Measurements from ENCODE around the gene E2F1. TPM values are rescaled to one million over a fixed set of nuclear protein-coding genes. Genes with fewer than 3 reads are reported as not detected.
A peak's percentile ranks its signal among the peaks of the same experiment; 100 is the strongest.

The E2F1 gene
- total RNA-seq, 1 experiment from 2014 or later, result 44.2 TPM

GRCh38 chr20:33662172-33662571 is 24.0 kb downstream of the E2F1 start, which contains the start of gene C20orf144:
Gene C20orf144, plus strand, starts transcription at chr20:33662327. Its CDS starts 19 bp downstream, at chr20:33662346.
- peak within 1 kb of the TSS; percentile 69 for H3K4me3 Mint-ChIP-seq
- ATAC-seq (no peak), DNase-seq (ENCODE audit: low spot score) (no peak)
- H3K36me3 Mint-ChIP-seq, result peaks cover 5% of the 10 kb centered on the region
- ChIA-PET CTCF (interaction anchor here (7.9 kb wide), 1 partner anchor 9 kb away, joined by 134 read pairs; no protein-coding TSS in a partner anchor), POLR2A (interaction anchor here (1.4 kb wide), 1 partner anchor 70 kb away, joined by 4 read pairs; the partner anchor contains the start of gene ZNF341)
- no peaks in the 10 kb centered on the region for H3K9me3 Mint-ChIP-seq
- H3K4me1 Mint-ChIP-seq, result peaks cover 28% of the 10 kb centered on the region
- H3K27ac Mint-ChIP-seq, result no peak within 1 kb of the TSS
- H3K27me3 Mint-ChIP-seq (ENCODE audit: low read depth), result peaks cover 16% of the 10 kb centered on the region
- TF ChIP-seq, protein P1, sequence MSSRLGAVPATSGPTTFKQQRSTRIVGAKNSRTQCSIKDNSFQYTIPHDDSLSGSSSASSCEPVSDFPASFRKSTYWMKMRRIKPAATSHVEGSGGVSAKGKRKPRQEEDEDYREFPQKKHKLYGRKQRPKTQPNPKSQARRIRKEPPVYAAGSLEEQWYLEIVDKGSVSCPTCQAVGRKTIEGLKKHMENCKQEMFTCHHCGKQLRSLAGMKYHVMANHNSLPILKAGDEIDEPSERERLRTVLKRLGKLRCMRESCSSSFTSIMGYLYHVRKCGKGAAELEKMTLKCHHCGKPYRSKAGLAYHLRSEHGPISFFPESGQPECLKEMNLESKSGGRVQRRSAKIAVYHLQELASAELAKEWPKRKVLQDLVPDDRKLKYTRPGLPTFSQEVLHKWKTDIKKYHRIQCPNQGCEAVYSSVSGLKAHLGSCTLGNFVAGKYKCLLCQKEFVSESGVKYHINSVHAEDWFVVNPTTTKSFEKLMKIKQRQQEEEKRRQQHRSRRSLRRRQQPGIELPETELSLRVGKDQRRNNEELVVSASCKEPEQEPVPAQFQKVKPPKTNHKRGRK (CRISPR knock-in tag; IDR thresholded peaks at IDR 0.05; ENCODE audit: borderline replicate concordance), result no peak
- no peak for TF ChIP-seq TEAD4 (CRISPR knock-in tag; IDR thresholded peaks at IDR 0.05)
- TF ChIP-seq USF1 (CRISPR knock-in tag; IDR thresholded peaks at IDR 0.05), result no peak
- no peak for TF ChIP-seq ZNF232 (CRISPR knock-in tag; IDR thresholded peaks at IDR 0.05)
- TF ChIP-seq, protein P2, sequence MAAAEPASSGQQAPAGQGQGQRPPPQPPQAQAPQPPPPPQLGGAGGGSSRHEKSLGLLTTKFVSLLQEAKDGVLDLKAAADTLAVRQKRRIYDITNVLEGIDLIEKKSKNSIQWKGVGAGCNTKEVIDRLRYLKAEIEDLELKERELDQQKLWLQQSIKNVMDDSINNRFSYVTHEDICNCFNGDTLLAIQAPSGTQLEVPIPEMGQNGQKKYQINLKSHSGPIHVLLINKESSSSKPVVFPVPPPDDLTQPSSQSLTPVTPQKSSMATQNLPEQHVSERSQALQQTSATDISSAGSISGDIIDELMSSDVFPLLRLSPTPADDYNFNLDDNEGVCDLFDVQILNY (CRISPR knock-in tag; IDR thresholded peaks at IDR 0.05), result no peak
- no peak for TF ChIP-seq ZMAT4 (CRISPR knock-in tag; IDR thresholded peaks at IDR 0.05)
- TF ChIP-seq, protein P3, sequence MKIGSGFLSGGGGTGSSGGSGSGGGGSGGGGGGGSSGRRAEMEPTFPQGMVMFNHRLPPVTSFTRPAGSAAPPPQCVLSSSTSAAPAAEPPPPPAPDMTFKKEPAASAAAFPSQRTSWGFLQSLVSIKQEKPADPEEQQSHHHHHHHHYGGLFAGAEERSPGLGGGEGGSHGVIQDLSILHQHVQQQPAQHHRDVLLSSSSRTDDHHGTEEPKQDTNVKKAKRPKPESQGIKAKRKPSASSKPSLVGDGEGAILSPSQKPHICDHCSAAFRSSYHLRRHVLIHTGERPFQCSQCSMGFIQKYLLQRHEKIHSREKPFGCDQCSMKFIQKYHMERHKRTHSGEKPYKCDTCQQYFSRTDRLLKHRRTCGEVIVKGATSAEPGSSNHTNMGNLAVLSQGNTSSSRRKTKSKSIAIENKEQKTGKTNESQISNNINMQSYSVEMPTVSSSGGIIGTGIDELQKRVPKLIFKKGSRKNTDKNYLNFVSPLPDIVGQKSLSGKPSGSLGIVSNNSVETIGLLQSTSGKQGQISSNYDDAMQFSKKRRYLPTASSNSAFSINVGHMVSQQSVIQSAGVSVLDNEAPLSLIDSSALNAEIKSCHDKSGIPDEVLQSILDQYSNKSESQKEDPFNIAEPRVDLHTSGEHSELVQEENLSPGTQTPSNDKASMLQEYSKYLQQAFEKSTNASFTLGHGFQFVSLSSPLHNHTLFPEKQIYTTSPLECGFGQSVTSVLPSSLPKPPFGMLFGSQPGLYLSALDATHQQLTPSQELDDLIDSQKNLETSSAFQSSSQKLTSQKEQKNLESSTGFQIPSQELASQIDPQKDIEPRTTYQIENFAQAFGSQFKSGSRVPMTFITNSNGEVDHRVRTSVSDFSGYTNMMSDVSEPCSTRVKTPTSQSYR (CRISPR knock-in tag; IDR thresholded peaks at IDR 0.05), result no peak
- TF ChIP-seq NR3C1 (CRISPR knock-in tag; conservative IDR thresholded peaks at IDR 0.05; ENCODE audit: low read depth), result no peak
- no peak for TF ChIP-seq TCF7 (CRISPR knock-in tag; IDR thresholded peaks at IDR 0.05; ENCODE audit: low read depth)
- no peak for TF ChIP-seq KAT7 (CRISPR knock-in tag; IDR thresholded peaks at IDR 0.05; ENCODE audit: borderline replicate concordance)
- no peak for TF ChIP-seq ZNF396 (CRISPR knock-in tag; IDR thresholded peaks at IDR 0.05; ENCODE audit: borderline replicate concordance)

DNA sequence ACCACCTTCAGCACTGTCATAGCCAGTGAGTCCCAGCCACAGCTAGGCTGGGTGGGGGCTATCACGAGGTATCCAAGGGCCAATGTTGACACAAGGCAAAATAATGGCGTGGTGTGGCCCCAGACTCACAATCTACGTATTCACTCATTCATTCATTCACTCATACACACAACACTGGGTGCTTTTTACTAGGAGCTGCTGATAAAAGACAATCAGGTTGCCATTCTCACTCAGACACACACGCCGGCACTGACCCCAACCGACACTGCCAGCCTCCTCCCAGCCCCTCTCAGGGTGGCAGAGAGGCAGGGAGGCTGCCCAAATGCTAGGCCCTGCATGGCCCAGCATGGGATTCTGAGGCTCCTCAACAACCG is 25.5 kb downstream of the E2F1 start:
- 0 out of 2 replicates have a peak overlapping the region, but pooled peaks have one; percentile 23 for H3K27ac Mint-ChIP-seq
- H3K4me1 Mint-ChIP-seq, result peaks cover 20% of the 10 kb centered on the region
- no peak overlapping the region for H3K4me3 Mint-ChIP-seq
- H3K9me3 Mint-ChIP-seq, result no peaks in the 10 kb centered on the region
- no peak for DNase-seq (ENCODE audit: low spot score)
- H3K36me3 Mint-ChIP-seq, result peaks cover 6% of the 10 kb centered on the region
- ChIA-PET CTCF (no interaction called here), POLR2A (no interaction called here)
- no peak for ATAC-seq
- peaks cover 16% of the 10 kb centered on the region for H3K27me3 Mint-ChIP-seq (ENCODE audit: low read depth)
- TF ChIP-seq HMGA2 (CRISPR knock-in tag; IDR thresholded peaks at IDR 0.05) (no peak), PRRX2 (CRISPR knock-in tag; IDR thresholded peaks at IDR 0.05) (no peak), ZNF263 (CRISPR knock-in tag; IDR thresholded peaks at IDR 0.05; ENCODE audit: low read depth) (no peak), MYBL2 (CRISPR knock-in tag; IDR thresholded peaks at IDR 0.05) (no peak), OVOL2 (CRISPR knock-in tag; IDR thresholded peaks at IDR 0.05; ENCODE audit: borderline replicate concordance) (no peak), PREB (CRISPR knock-in tag; IDR thresholded peaks at IDR 0.05; ENCODE audit: borderline replicate concordance) (no peak)
- TF ChIP-seq, protein P4, sequence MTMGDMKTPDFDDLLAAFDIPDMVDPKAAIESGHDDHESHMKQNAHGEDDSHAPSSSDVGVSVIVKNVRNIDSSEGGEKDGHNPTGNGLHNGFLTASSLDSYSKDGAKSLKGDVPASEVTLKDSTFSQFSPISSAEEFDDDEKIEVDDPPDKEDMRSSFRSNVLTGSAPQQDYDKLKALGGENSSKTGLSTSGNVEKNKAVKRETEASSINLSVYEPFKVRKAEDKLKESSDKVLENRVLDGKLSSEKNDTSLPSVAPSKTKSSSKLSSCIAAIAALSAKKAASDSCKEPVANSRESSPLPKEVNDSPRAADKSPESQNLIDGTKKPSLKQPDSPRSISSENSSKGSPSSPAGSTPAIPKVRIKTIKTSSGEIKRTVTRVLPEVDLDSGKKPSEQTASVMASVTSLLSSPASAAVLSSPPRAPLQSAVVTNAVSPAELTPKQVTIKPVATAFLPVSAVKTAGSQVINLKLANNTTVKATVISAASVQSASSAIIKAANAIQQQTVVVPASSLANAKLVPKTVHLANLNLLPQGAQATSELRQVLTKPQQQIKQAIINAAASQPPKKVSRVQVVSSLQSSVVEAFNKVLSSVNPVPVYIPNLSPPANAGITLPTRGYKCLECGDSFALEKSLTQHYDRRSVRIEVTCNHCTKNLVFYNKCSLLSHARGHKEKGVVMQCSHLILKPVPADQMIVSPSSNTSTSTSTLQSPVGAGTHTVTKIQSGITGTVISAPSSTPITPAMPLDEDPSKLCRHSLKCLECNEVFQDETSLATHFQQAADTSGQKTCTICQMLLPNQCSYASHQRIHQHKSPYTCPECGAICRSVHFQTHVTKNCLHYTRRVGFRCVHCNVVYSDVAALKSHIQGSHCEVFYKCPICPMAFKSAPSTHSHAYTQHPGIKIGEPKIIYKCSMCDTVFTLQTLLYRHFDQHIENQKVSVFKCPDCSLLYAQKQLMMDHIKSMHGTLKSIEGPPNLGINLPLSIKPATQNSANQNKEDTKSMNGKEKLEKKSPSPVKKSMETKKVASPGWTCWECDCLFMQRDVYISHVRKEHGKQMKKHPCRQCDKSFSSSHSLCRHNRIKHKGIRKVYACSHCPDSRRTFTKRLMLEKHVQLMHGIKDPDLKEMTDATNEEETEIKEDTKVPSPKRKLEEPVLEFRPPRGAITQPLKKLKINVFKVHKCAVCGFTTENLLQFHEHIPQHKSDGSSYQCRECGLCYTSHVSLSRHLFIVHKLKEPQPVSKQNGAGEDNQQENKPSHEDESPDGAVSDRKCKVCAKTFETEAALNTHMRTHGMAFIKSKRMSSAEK (CRISPR knock-in tag; IDR thresholded peaks at IDR 0.05; ENCODE audit: borderline replicate concordance), result no peak
- TF ChIP-seq, protein P5, sequence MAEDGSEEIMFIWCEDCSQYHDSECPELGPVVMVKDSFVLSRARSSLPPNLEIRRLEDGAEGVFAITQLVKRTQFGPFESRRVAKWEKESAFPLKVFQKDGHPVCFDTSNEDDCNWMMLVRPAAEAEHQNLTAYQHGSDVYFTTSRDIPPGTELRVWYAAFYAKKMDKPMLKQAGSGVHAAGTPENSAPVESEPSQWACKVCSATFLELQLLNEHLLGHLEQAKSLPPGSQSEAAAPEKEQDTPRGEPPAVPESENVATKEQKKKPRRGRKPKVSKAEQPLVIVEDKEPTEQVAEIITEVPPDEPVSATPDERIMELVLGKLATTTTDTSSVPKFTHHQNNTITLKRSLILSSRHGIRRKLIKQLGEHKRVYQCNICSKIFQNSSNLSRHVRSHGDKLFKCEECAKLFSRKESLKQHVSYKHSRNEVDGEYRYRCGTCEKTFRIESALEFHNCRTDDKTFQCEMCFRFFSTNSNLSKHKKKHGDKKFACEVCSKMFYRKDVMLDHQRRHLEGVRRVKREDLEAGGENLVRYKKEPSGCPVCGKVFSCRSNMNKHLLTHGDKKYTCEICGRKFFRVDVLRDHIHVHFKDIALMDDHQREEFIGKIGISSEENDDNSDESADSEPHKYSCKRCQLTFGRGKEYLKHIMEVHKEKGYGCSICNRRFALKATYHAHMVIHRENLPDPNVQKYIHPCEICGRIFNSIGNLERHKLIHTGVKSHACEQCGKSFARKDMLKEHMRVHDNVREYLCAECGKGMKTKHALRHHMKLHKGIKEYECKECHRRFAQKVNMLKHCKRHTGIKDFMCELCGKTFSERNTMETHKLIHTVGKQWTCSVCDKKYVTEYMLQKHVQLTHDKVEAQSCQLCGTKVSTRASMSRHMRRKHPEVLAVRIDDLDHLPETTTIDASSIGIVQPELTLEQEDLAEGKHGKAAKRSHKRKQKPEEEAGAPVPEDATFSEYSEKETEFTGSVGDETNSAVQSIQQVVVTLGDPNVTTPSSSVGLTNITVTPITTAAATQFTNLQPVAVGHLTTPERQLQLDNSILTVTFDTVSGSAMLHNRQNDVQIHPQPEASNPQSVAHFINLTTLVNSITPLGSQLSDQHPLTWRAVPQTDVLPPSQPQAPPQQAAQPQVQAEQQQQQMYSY (CRISPR knock-in tag; IDR thresholded peaks at IDR 0.05), result no peak

All from WTC11 (cell line).